H1 (cell line): Measurements from ENCODE around the gene PPP1R1C. TPM values are rescaled to one million over a fixed set of nuclear protein-coding genes. Genes with fewer than 3 reads are reported as not detected.

Experiments used
- CTCF ChIA-PET: fragments of 300-600 bp; sonication (Branson Sonifier 250); formaldehyde crosslinking; loops from one replicate; lab custom pipeline; 2021; ENCODE audit not compliant: partially characterized antibody; lab: Charles Lee
- POLR2A ChIA-PET: fragments of 300-600 bp; sonication (Branson Sonifier 250); formaldehyde crosslinking; loops from one replicate; lab custom pipeline; 2021; ENCODE audit warnings: inconsistent platforms; ENCODE audit not compliant: partially characterized antibody; lab: Charles Lee
- DNase-seq, 2 experiments: peaks; one replicate each; pipeline versions ENCODE4 v3.0.0 to v3.0.0-alpha.2; 2010 to 2022; ENCODE audit warnings: low spot score in 2 of 2, low read depth in 1 of 2, mixed read lengths in 1 of 2
- FAIRE-seq: peaks from 2 replicates; lab custom pipeline; 2011; peaks lifted over from hg19 to GRCh38; lab: Jason Lieb, UNC
- H2AFZ ChIP-seq: 2 replicates; pipeline ENCODE4 v1.8.1; 2012; ENCODE audit warnings: low read length, inconsistent platforms
- H2AK5ac ChIP-seq: 2 replicates; pipeline ENCODE4 v1.6.1; 2013; ENCODE audit warnings: low read depth, low read length
- H2BK120ac ChIP-seq: replicated peaks from 2 replicates; pipeline ENCODE3; 2013; ENCODE audit warnings: low read depth, low read length, inconsistent platforms
- H2BK12ac ChIP-seq: 2 replicates; pipeline ENCODE4 v1.6.1; 2013; ENCODE audit warnings: low read depth, low read length
- H2BK15ac ChIP-seq: 2 replicates; pipeline ENCODE4 v1.6.1; 2013; ENCODE audit warnings: low read length
- H2BK20ac ChIP-seq: 2 replicates; pipeline ENCODE4 v1.6.1; 2013; ENCODE audit warnings: low read length
- H2BK5ac ChIP-seq: 2 replicates; pipeline ENCODE4 v1.6.1; 2013; ENCODE audit warnings: low read depth, low read length
- H3K14ac ChIP-seq: 2 replicates; pipeline ENCODE4 v1.6.1; 2013; ENCODE audit warnings: inconsistent platforms; ENCODE audit not compliant: insufficient read length
- H3K18ac ChIP-seq: 2 replicates; pipeline ENCODE4 v1.6.1; 2013; ENCODE audit warnings: low read length; ENCODE audit errors: extremely low read depth
- H3K23ac ChIP-seq: 2 replicates; pipeline ENCODE4 v1.6.1; 2013; ENCODE audit warnings: inconsistent platforms; ENCODE audit not compliant: insufficient read length
- H3K23me2 ChIP-seq: 2 replicates; pipeline ENCODE4 v1.6.1; 2013; ENCODE audit warnings: low read depth, low read length
- H3K27ac ChIP-seq: 2 replicates; pipeline ENCODE4 v1.6.1; 2011; ENCODE audit warnings: low read depth, low read length, inconsistent platforms
- H3K27me3 ChIP-seq, 4 experiments: replicated peaks in 1 of 4; 1 replicate in 1 of 4; 2 replicates in 3 of 4; pipeline versions ENCODE4 v1.6.1 to v1.8.1; 2011 to 2013; ENCODE audit warnings: low read length in 3 of 4, mild to moderate bottlenecking in 3 of 4, inconsistent platforms in 2 of 4, mixed read lengths in 2 of 4, moderate library complexity in 1 of 4; ENCODE audit not compliant: control insufficient read depth in 3 of 4, insufficient read depth in 3 of 4; ENCODE audit errors: extremely low read depth in 1 of 4
- H3K36me3 ChIP-seq, 4 experiments: 2 replicates each; pipeline versions ENCODE4 v1.6.1 to v1.8.1; 2011 to 2013; ENCODE audit warnings: mild to moderate bottlenecking in 4 of 4, low read length in 3 of 4, moderate library complexity in 2 of 4, control low read depth in 1 of 4, inconsistent platforms in 1 of 4; ENCODE audit not compliant: insufficient read depth in 4 of 4, control insufficient read depth in 2 of 4
- H3K4ac ChIP-seq: replicated peaks from 2 replicates; pipeline ENCODE3; 2013; ENCODE audit warnings: low read length, low read depth, mixed read lengths, inconsistent platforms; ENCODE audit not compliant: insufficient read length
- H3K4me1 ChIP-seq, 4 experiments: replicated peaks in 1 of 4; 1 replicate in 1 of 4; 2 replicates in 3 of 4; pipeline versions ENCODE4 v1.6.1 to v1.8.1; 2011 to 2013; ENCODE audit warnings: low read length in 3 of 4, inconsistent platforms in 2 of 4, mixed read lengths in 1 of 4; ENCODE audit not compliant: insufficient read depth in 4 of 4, control insufficient read depth in 3 of 4
- H3K4me2 ChIP-seq, 2 experiments: 2 replicates each; pipeline versions ENCODE4 v1.6.1 to v1.8.1; 2011 to 2013; ENCODE audit warnings: low read depth in 2 of 2, low read length in 2 of 2, control low read depth in 1 of 2, inconsistent platforms in 1 of 2, mild to moderate bottlenecking in 1 of 2; ENCODE audit not compliant: insufficient read depth in 1 of 2
- H3K4me3 ChIP-seq, 4 experiments: fragments of 200-600, 300-600 bp in 1 of 4; sonication (generic), shearing (Covaris generic), sonication (Bioruptor Twin) in 1 of 4; 2 replicates each; pipeline versions ENCODE4 v1.5.1 to v1.8.1; 2011 to 2016; ENCODE audit warnings: low read length in 4 of 4, low read depth in 3 of 4, control low read depth in 2 of 4, inconsistent platforms in 2 of 4, mild to moderate bottlenecking in 2 of 4, mixed read lengths in 1 of 4, moderate library complexity in 1 of 4; ENCODE audit not compliant: insufficient read depth in 2 of 4; ENCODE audit errors: extremely low read depth in 1 of 4
- H3K56ac ChIP-seq: replicated peaks from 2 replicates; pipeline ENCODE3; 2013; ENCODE audit warnings: low read depth, mild to moderate bottlenecking, mixed read lengths, low read length, inconsistent platforms; ENCODE audit not compliant: insufficient read length
- H3K79me1 ChIP-seq: 2 replicates; pipeline ENCODE4 v1.6.1; 2013; ENCODE audit warnings: low read depth, low read length, control low read depth
- H3K79me2 ChIP-seq, 2 experiments: 2 replicates each; pipeline versions ENCODE4 v1.6.1 to v1.8.1; 2012 to 2013; ENCODE audit warnings: low read length in 2 of 2, mild to moderate bottlenecking in 2 of 2, inconsistent platforms in 1 of 2; ENCODE audit not compliant: insufficient read depth in 2 of 2, control insufficient read depth in 1 of 2
- H3K9ac ChIP-seq, 4 experiments: replicated peaks in 1 of 4; 1 replicate in 1 of 4; 2 replicates in 3 of 4; pipeline versions ENCODE4 v1.6.1 to v1.8.1; 2011 to 2013; ENCODE audit warnings: low read depth in 3 of 4, low read length in 3 of 4, control low read depth in 2 of 4, mild to moderate bottlenecking in 2 of 4, moderate library complexity in 2 of 4, inconsistent platforms in 1 of 4; ENCODE audit errors: extremely low read depth in 1 of 4
- H3K9me3 ChIP-seq, 2 experiments: 2 replicates each; pipeline versions ENCODE4 v1.6.1 to v1.8.1; 2012 to 2013; ENCODE audit warnings: mild to moderate bottlenecking in 2 of 2, moderate library complexity in 2 of 2, control low read depth in 1 of 2, inconsistent platforms in 1 of 2, low read depth in 1 of 2, low read length in 1 of 2, mixed read lengths in 1 of 2; ENCODE audit not compliant: insufficient read depth in 2 of 2
- H4K20me1 ChIP-seq, 2 experiments: replicated peaks in 1 of 2; 2 replicates each; pipeline versions ENCODE3 to v1.8.1; 2011 to 2013; ENCODE audit warnings: inconsistent platforms in 2 of 2, low read length in 2 of 2, mild to moderate bottlenecking in 1 of 2; ENCODE audit not compliant: insufficient read depth in 2 of 2, control insufficient read depth in 1 of 2
- H4K5ac ChIP-seq: 2 replicates; pipeline ENCODE4 v1.6.1; 2013; ENCODE audit warnings: low read length, low read depth, mixed read lengths, inconsistent platforms; ENCODE audit not compliant: insufficient read length
- H4K8ac ChIP-seq: 2 replicates; pipeline ENCODE4 v1.8.0; 2013; ENCODE audit warnings: mild to moderate bottlenecking, moderate library complexity, low read length, inconsistent platforms; ENCODE audit not compliant: insufficient read depth; ENCODE audit errors: extremely low read depth
- H4K91ac ChIP-seq: replicated peaks from 2 replicates; pipeline ENCODE3; 2013; ENCODE audit warnings: low read length, mixed read lengths, inconsistent platforms; ENCODE audit not compliant: insufficient read length
- WGBS, 2 experiments: shearing (Covaris generic) in 1 of 2; methylation state at CpG; one replicate each; pipeline versions ENCODE4 v1.1.6 to v1.1.7; 2013 to 2015; ENCODE audit warnings: low lambda C conversion rate in 2 of 2, mixed read lengths in 2 of 2, inconsistent platforms in 1 of 2, low coverage in 1 of 2, missing lambda C conversion rate in 1 of 2; ENCODE audit not compliant: insufficient replicate concordance in 2 of 2, insufficient coverage in 1 of 2, insufficient read length in 1 of 2; ENCODE audit errors: extremely low coverage in 1 of 2, missing lambda C conversion rate in 1 of 2; 5-methylcytosine and 5-hydroxymethylcytosine counted together
- polyA plus RNA-seq, 7 experiments: library from polyadenylated mRNA; depleted of rRNA in 3 of 7; stranded (reverse) in 5 of 7; unstranded in 2 of 7; fragments of >200 nt in 5 of 7; fragments of 200-250 nt in 2 of 7; gene quantifications; 1 replicate in 5 of 7; 2 replicates in 1 of 7; 4 replicates in 1 of 7; pipeline versions ENCODE4 v1.2.1 to v1.2.3, GENCODE V29; 2011 to 2013; ENCODE audit warnings: missing spikeins in 2 of 7, mixed read lengths in 2 of 7
- total RNA-seq: library from RNA; stranded (reverse); fragmentation: NEBNext Ultra II Directional; extraction: Animal tissue kit (Norgen Biotek cat#: 25700); gene quantifications from 2 replicates; pipeline ENCODE4 v1.2.1, GENCODE V29; 2021

Gene PPP1R1C
- total and polyA plus RNA-seq, 2 of the 8 experiments (the other 6 are each of a cell fraction or from before 2014, with no cell fraction given): 1.3 to 5.3 TPM

DNA sequence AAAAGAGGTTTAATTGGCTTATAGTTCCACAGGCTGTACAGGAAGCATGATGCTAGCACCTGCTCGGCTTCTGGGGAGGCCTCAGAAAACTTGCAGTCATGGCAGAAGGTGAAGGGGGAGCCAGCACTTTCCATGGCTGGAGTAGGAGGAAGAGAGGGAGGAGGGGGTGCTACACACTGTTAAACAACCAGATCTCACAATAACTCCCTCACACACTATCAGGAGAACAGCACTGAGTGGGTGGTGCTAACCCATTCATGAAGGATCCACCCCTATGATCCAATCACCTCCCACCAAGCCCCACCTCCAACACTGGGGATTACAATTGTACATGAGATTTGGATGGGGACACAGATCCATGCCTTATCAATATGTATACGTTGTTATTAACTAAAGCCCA is 85.1 kb downstream of the PPP1R1C start:
- DNase-seq (no peak), FAIRE-seq (no peak)
- no peak overlapping the region for H2AK5ac ChIP-seq
- no peak overlapping the region for H2BK20ac ChIP-seq
- H2BK5ac ChIP-seq: no peak overlapping the region
- H4K8ac ChIP-seq: no peak overlapping the region
- no peaks in the 10 kb centered on the region for H3K23me2 ChIP-seq
- CTCF ChIA-PET: no interaction called here
- H3K4me3 ChIP-seq: no peak overlapping the region
- no peak overlapping the region for H3K14ac ChIP-seq
- H3K4me1 ChIP-seq: peaks cover 0 to 6% (median 2%) of the 10 kb centered on the region in 4 experiments; a peak in 2 of 7 replicates
- H3K36me3 ChIP-seq: no peaks in the 10 kb centered on the region
- no peaks in the 10 kb centered on the region for H3K9me3 ChIP-seq
- no peaks in the 10 kb centered on the region for H3K27me3 ChIP-seq
- H3K9ac ChIP-seq: no peak overlapping the region
- no peak overlapping the region for H2BK15ac ChIP-seq
- no peak overlapping the region for H2BK12ac ChIP-seq
- POLR2A ChIA-PET: no interaction called here
- no peak overlapping the region for H4K91ac ChIP-seq
- H3K4ac ChIP-seq: no peak overlapping the region
- H3K18ac ChIP-seq: no peak overlapping the region
- H4K20me1 ChIP-seq: no peaks in the 10 kb centered on the region
- H2BK120ac ChIP-seq: no peak overlapping the region
- H2AFZ ChIP-seq: no peak overlapping the region
- H3K79me2 ChIP-seq: no peaks in the 10 kb centered on the region
- no peak overlapping the region for H3K4me2 ChIP-seq
- H3K27ac ChIP-seq: no peak overlapping the region
- H3K23ac ChIP-seq: no peak overlapping the region
- H4K5ac ChIP-seq: no peak overlapping the region
- no peaks in the 10 kb centered on the region for H3K79me1 ChIP-seq
- WGBS, 2 experiments: 98% methylated on average over 2 of the region's 2 CpGs; no CpG with 5 or more reads in 1 of the 2 experiments
- H3K56ac ChIP-seq: no peak overlapping the region
